ENCODE measurements around the gene KLHL29. TPM values are rescaled to one million over a fixed set of nuclear protein-coding genes. Genes with fewer than 3 reads are reported as not detected.

The KLHL29 gene
- total RNA-seq, 4 donors from 2014 or later = 39.6 to 52.0 (median 40.4) TPM

DNA sequence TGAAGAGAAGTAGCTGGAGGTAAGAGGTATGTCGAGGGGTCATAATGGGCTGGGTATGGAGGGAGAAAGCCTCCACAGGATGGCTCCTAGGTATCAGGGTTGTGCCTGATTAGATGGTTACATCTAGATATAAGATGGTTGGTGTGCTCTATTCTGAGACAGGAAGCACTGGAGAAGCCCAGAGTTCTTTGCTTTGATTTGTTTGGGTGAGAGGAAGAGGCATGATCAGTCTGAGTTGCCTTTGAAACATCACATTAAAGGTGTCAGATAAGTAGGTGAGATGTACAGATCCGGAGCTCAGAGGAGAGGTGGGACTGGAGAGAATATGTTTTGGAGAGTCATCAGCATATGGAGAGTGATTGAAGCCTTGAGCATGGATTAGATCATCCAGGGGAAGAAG lies 74.1 kb downstream of the KLHL29 start:
- Histone ChIP-seq H3K4me1 (peaks cover 0 to 55% (median 4%) of the 10 kb centered on the region in 4 donors), H3K4me3 (no peak overlapping the region), H3K27me3 (no peaks in the 10 kb centered on the region), H3K27ac (peak overlapping the region in 2 of 4 donors; percentile 29 to 34), H3K36me3 (no peaks in the 10 kb centered on the region), H3K9me3 (no peaks in the 10 kb centered on the region)
- no peak for DNase-seq (ENCODE audit: low spot score in 2 of 2)
- 86 to 87% methylated on average over 2 of the region's 2 CpGs for WGBS, 2 donors
- TF ChIP-seq POLR2A (IDR thresholded peaks at IDR 0.05) = no peak
- no peak for TF ChIP-seq EP300 (IDR thresholded peaks at IDR 0.05)
- TF ChIP-seq, protein P1, sequence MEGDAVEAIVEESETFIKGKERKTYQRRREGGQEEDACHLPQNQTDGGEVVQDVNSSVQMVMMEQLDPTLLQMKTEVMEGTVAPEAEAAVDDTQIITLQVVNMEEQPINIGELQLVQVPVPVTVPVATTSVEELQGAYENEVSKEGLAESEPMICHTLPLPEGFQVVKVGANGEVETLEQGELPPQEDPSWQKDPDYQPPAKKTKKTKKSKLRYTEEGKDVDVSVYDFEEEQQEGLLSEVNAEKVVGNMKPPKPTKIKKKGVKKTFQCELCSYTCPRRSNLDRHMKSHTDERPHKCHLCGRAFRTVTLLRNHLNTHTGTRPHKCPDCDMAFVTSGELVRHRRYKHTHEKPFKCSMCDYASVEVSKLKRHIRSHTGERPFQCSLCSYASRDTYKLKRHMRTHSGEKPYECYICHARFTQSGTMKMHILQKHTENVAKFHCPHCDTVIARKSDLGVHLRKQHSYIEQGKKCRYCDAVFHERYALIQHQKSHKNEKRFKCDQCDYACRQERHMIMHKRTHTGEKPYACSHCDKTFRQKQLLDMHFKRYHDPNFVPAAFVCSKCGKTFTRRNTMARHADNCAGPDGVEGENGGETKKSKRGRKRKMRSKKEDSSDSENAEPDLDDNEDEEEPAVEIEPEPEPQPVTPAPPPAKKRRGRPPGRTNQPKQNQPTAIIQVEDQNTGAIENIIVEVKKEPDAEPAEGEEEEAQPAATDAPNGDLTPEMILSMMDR (IDR thresholded peaks at IDR 0.05) = no peak

DNA sequence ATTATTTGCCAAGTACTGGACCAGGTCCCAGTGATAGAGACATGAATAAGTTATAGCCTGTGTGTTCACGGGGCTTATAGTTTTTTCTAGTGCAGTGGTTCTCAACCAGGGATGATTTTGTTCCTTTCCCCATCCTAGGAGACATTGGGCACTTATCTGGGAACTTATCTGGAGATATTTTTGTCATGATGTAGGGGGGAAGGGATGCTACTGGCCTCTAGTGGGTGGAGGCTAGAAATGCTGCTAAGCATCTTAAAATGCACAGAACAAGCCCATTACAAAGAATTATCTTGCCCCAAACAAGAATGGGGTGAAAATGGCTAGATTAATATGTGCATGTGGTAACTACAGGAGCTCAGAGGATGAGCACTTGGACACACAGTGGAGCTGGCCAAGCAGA lies 75.2 kb downstream of the KLHL29 start:
- DNase-seq (ENCODE audit: low spot score in 2 of 2) = no peak
- Histone ChIP-seq H3K27me3 (no peaks in the 10 kb centered on the region), H3K4me1 (peaks cover 0 to 55% (median 2%) of the 10 kb centered on the region in 4 donors), H3K36me3 (no peaks in the 10 kb centered on the region), H3K9me3 (no peaks in the 10 kb centered on the region), H3K27ac (no peak overlapping the region), H3K4me3 (no peak overlapping the region)
- TF ChIP-seq POLR2A (IDR thresholded peaks at IDR 0.05) = no peak
- TF ChIP-seq, protein P1 (IDR thresholded peaks at IDR 0.05) = peak in 3 of 5 experiments; percentile 23 to 32 (median 25)
- WGBS, 2 donors = 88 to 97% methylated on average over 1 of the region's 1 CpG

DNA sequence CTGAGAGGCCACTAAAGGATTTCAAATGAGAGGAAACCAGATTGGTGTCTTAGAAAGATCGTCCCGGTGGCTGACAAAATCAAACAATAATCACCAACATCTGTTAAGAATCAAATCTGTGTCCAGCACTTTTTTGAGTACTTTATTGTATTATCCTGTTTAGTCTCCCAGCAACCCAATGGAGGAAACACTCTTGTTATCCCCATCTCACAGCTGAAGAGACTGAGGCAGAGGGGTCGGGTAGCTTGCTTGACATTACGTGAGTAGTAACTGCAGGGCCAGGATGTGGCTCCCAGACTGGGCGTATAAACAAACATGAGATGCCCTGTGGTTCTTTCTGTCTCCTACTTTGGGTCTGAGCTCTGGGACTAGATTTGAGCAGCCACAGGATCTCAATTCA lies 76.0 kb downstream of the KLHL29 start:
- WGBS, 2 donors = 56 to 59% methylated on average over 5 of the region's 5 CpGs
- DNase-seq (ENCODE audit: low spot score in 2 of 2) = no peak
- Histone ChIP-seq H3K4me3 (no peak overlapping the region), H3K36me3 (no peaks in the 10 kb centered on the region), H3K4me1 (peaks cover 0 to 54% (median 2%) of the 10 kb centered on the region in 4 donors), H3K27me3 (no peaks in the 10 kb centered on the region), H3K27ac (peak overlapping the region in 1 of 4 donors; percentile 33), H3K9me3 (no peaks in the 10 kb centered on the region)
- TF ChIP-seq EP300 (IDR thresholded peaks at IDR 0.05) (no peak), POLR2A (IDR thresholded peaks at IDR 0.05) (no peak)
- TF ChIP-seq, protein P1 (IDR thresholded peaks at IDR 0.05) = no peak

DNA sequence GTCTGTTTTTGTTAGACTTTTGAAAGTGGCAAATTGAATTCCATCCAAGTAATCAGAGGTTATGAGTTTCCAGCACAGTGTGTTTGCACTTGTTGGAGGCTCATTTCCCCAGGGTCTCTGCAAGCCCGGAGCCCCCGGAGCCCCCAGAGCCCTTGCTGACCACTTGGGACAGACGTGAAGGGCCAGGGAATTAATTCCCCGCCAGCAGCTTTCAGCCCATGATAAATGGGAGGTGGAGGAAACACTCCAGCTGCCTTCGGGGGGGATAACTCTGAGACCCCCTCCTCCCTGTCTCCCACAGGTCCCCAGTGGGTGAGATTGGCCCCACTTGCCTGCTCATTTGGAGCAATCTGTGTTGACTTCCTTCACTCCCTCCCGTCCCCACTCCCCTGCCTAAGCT lies 79.2 kb downstream of the KLHL29 start:
- peaks cover 0 to 68% (median 12%) of the 10 kb centered on the region in 4 donors for H3K4me1 ChIP-seq
- TF ChIP-seq POLR2A (IDR thresholded peaks at IDR 0.05) (no peak), EP300 (IDR thresholded peaks at IDR 0.05) (no peak)
- TF ChIP-seq, protein P1 (IDR thresholded peaks at IDR 0.05) = no peak
- H3K9me3 ChIP-seq = no peaks in the 10 kb centered on the region
- H3K27ac ChIP-seq = peak overlapping the region in 1 of 4 donors; percentile 69
- no peaks in the 10 kb centered on the region for H3K36me3 ChIP-seq
- H3K27me3 ChIP-seq = no peaks in the 10 kb centered on the region
- no peak overlapping the region for H3K4me3 ChIP-seq
- 55 to 60% methylated on average over 6 of the region's 6 CpGs for WGBS, 2 donors
- DNase-seq (ENCODE audit: low spot score in 2 of 2) = no peak

DNA sequence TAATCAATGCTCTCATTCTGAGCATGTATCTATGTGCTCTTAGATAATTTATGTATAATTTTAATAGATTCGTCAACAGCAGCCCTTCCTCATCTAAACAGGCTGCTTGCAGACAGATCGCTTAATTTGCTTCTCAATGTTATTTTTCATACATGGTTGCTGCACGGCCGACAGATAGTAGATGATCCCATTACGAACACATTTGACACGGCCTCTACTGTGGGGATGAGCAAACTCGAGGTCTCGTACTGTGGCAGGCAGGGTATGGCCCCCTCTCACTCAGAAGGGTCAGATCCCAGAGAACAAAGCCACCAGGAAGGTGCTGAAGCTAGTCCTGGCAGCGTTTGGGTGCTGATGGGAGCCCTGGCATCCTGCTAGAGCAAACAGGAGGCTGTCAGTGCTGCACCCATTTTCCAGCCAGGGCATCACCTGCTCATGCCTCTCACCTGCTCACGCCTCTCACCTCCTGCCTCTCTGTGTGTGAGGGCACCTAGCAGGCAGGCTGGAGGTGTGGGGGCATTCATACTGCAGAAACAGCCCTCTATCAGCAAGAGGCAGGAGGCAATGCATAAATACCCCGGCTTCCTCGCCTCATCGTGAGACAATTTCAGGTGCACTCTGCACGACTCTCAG lies 80.0 kb downstream of the KLHL29 start:
- WGBS, 2 donors = 83 to 86% methylated on average over 13 to 14 of the region's 14 CpGs
- Histone ChIP-seq H3K36me3 (no peaks in the 10 kb centered on the region), H3K9me3 (no peaks in the 10 kb centered on the region), H3K4me1 (peaks cover 0 to 73% (median 15%) of the 10 kb centered on the region in 4 donors), H3K27me3 (no peaks in the 10 kb centered on the region), H3K4me3 (no peak overlapping the region), H3K27ac (peak overlapping the region in 3 of 4 donors; percentile 17 to 69 (median 55))
- TF ChIP-seq POLR2A (IDR thresholded peaks at IDR 0.05) = no peak
- TF ChIP-seq, protein P1 (IDR thresholded peaks at IDR 0.05) = no peak
- TF ChIP-seq EP300 (IDR thresholded peaks at IDR 0.05) = no peak
- DNase-seq (ENCODE audit: low spot score in 2 of 2) = no peak

Data from tibial nerve (tissue), 4 donors.